ENCODE measurements around the gene CA9.

- TF ChIP-seq CTCF (IDR thresholded peaks at IDR 0.05 in 2 of 3, conservative IDR thresholded peaks at IDR 0.05 in 1 of 3; ENCODE audit: borderline replicate concordance in 1 of 3, insufficient read depth in 1 of 3, low read depth in 2 of 3, low read length in 2 of 3) (no peak), POLR2AphosphoS5 (IDR thresholded peaks at IDR 0.05; ENCODE audit: low read depth, low read length) (no peak), EZH2 (IDR thresholded peaks at IDR 0.05) (no peak), YY1 (IDR thresholded peaks at IDR 0.05; ENCODE audit: extremely low read depth, insufficient replicate concordance, low read depth, low read length) (no peak), EGR1 (IDR thresholded peaks at IDR 0.05; ENCODE audit: low read depth) (no peak), REST (IDR thresholded peaks at IDR 0.05; ENCODE audit: low read depth) (no peak), ZBTB33 (IDR thresholded peaks at IDR 0.05; ENCODE audit: extremely low read depth, insufficient replicate concordance, low read length) (no peak), ELF1 (IDR thresholded peaks at IDR 0.05; ENCODE audit: borderline replicate concordance, low read depth) (no peak), POLR2A (IDR thresholded peaks at IDR 0.05; ENCODE audit: borderline replicate concordance, extremely low read depth, insufficient read depth, insufficient read length) (no peak), JUND (IDR thresholded peaks at IDR 0.05) (no peak), EZH2phosphoT487 (IDR thresholded peaks at IDR 0.05; ENCODE audit: borderline replicate concordance) (no peak)
Measured at GRCh38 chr9:35695943-35696401, 22.2 kb downstream of the CA9 start.

Measured in HCT116 (cell line).